CD14-positive monocyte (primary cell): Measurements from ENCODE around the gene HOXB4. TPM values are rescaled to one million over a fixed set of nuclear protein-coding genes. Genes with fewer than 3 reads are reported as not detected.

Source experiments
- DNase-seq, 3 donors: peaks; one replicate each; pipeline ENCODE4 v3.0.0-alpha.2; 2011 to 2022
- H2AFZ ChIP-seq: 2 replicates; pipeline ENCODE4 v1.6.0; 2012; ENCODE audit warnings: mild to moderate bottlenecking, low read depth, low read length, inconsistent platforms; ENCODE audit not compliant: insufficient read depth, poor library complexity, severe bottlenecking
- H3K27ac ChIP-seq, 2 donors: 1 replicate in 1 of 2; 2 replicates in 1 of 2; pipeline ENCODE4 v1.5.1; 2012 to 2013; ENCODE audit warnings: low read length in 2 of 2, control low read depth in 1 of 2, inconsistent platforms in 1 of 2, low read depth in 1 of 2, mild to moderate bottlenecking in 1 of 2
- H3K27me3 ChIP-seq, 2 donors: one replicate each; pipeline versions ENCODE4 v1.6.0 to v1.6.1; 2011 to 2013; ENCODE audit warnings: low read length in 2 of 2; ENCODE audit not compliant: control insufficient read depth in 2 of 2, insufficient read depth in 2 of 2
- H3K36me3 ChIP-seq, 2 donors: replicated peaks in 1 of 2; 1 replicate in 1 of 2; 2 replicates in 1 of 2; pipeline versions ENCODE4 v1.5.1 to v1.6.1; 2012 to 2013; ENCODE audit warnings: low read length in 2 of 2, control low read depth in 1 of 2, inconsistent platforms in 1 of 2, mild to moderate bottlenecking in 1 of 2; ENCODE audit not compliant: insufficient read depth in 2 of 2, control insufficient read depth in 1 of 2
- H3K4me1 ChIP-seq, 2 donors: 1 replicate in 1 of 2; 2 replicates in 1 of 2; pipeline versions ENCODE4 v1.5.1 to v1.6.1; 2012 to 2013; ENCODE audit warnings: low read length in 2 of 2, control low read depth in 1 of 2, inconsistent platforms in 1 of 2, mild to moderate bottlenecking in 1 of 2, moderate library complexity in 1 of 2; ENCODE audit not compliant: insufficient read depth in 2 of 2, control insufficient read depth in 1 of 2
- H3K4me2 ChIP-seq: replicated peaks from 2 replicates; pipeline ENCODE3; 2012; ENCODE audit warnings: low read length, moderate library complexity, mild to moderate bottlenecking; ENCODE audit not compliant: poor library complexity, severe bottlenecking; ENCODE audit errors: extremely low read depth
- H3K4me3 ChIP-seq, 3 experiments: fragments of 200-600 bp in 1 of 3; sonication (generic) in 1 of 3; replicated peaks in 1 of 3; 1 replicate in 2 of 3; 2 replicates in 1 of 3; pipeline ENCODE4 v1.5.1; 2011 to 2013; ENCODE audit warnings: low read length in 3 of 3, mild to moderate bottlenecking in 3 of 3, control low read depth in 2 of 3, low read depth in 2 of 3, inconsistent platforms in 1 of 3, moderate library complexity in 1 of 3
- H3K79me2 ChIP-seq: 2 replicates; pipeline ENCODE4 v1.6.0; 2012; ENCODE audit warnings: mild to moderate bottlenecking, control low read depth, inconsistent platforms, low read length, moderate library complexity; ENCODE audit not compliant: insufficient read depth
- H3K9ac ChIP-seq: 2 replicates; pipeline ENCODE4 v1.6.0; 2017; ENCODE audit warnings: low read length, mild to moderate bottlenecking; ENCODE audit not compliant: insufficient read depth, poor library complexity, severe bottlenecking
- H3K9me3 ChIP-seq, 2 donors: replicated peaks in 1 of 2; 1 replicate in 1 of 2; 2 replicates in 1 of 2; pipeline versions ENCODE4 v1.5.1 to v1.6.1; 2012 to 2013; ENCODE audit warnings: low read length in 2 of 2, control low read depth in 1 of 2; ENCODE audit not compliant: control insufficient read depth in 1 of 2, insufficient read depth in 1 of 2
- H4K20me1 ChIP-seq: 2 replicates; pipeline ENCODE4 v1.6.0; 2012; ENCODE audit warnings: mild to moderate bottlenecking, low read length, control low read depth, moderate library complexity; ENCODE audit not compliant: insufficient read depth
- H3K27ac Mint-ChIP-seq, 7 donors: one replicate each; pipeline ENCODE4 v1.8.0; 2020; ENCODE audit warnings: mild to moderate bottlenecking in 7 of 7, mixed read lengths in 7 of 7, moderate library complexity in 6 of 7, inconsistent platforms in 2 of 7
- H3K27me3 Mint-ChIP-seq, 3 donors: one replicate each; pipeline ENCODE4 v1.8.0; 2021 to 2022; ENCODE audit warnings: low read depth in 3 of 3, mild to moderate bottlenecking in 3 of 3, mixed read lengths in 3 of 3, moderate library complexity in 3 of 3, inconsistent platforms in 1 of 3
- H3K36me3 Mint-ChIP-seq, 2 donors: one replicate each; pipeline ENCODE4 v1.8.0; 2020; ENCODE audit warnings: mixed read lengths in 2 of 2, inconsistent platforms in 1 of 2, mild to moderate bottlenecking in 1 of 2
- H3K4me1 Mint-ChIP-seq: one replicate; pipeline ENCODE4 v1.8.0; 2020; ENCODE audit warnings: mild to moderate bottlenecking, mixed read lengths
- H3K4me3 Mint-ChIP-seq, 2 donors: one replicate each; pipeline ENCODE4 v1.8.0; 2020; ENCODE audit warnings: mild to moderate bottlenecking in 2 of 2, mixed read lengths in 2 of 2, moderate library complexity in 1 of 2
- H3K9me3 Mint-ChIP-seq, 7 donors: one replicate each; pipeline ENCODE4 v1.8.0; 2020 to 2022; ENCODE audit warnings: mixed read lengths in 7 of 7, mild to moderate bottlenecking in 6 of 7, moderate library complexity in 6 of 7, inconsistent platforms in 2 of 7
- CTCF ChIP-seq: fragments of 200-600 bp; IDR thresholded peaks from one replicate; pipeline ENCODE4 v1.8.0; 2022; ENCODE audit warnings: antibody characterized with exemption, mild to moderate bottlenecking
- WGBS: methylation state at CpG from one replicate; pipeline ENCODE4 v1.1.5; 2013; ENCODE audit warnings: missing lambda C conversion rate; ENCODE audit not compliant: insufficient coverage; 5-methylcytosine and 5-hydroxymethylcytosine counted together
- intact Hi-C, 2 donors: fragments of 100-400 bp; cut with micrococcal nuclease; formaldehyde crosslinking; loops; one replicate each; pipeline versions ENCODE4 v1.15.0 to v1.15.1; 2023
- polyA plus RNA-seq, 3 donors: library from polyadenylated mRNA; depleted of rRNA in 1 of 3; unstranded in 2 of 3; stranded (reverse) in 1 of 3; fragments of 300-500 nt in 2 of 3; fragments of >200 nt in 1 of 3; fragmentation: Illumina TruSeq in 2 of 3; gene quantifications; 1 replicate in 2 of 3; 2 replicates in 1 of 3; pipeline ENCODE4 v1.2.3, GENCODE V29; 2012 to 2021

HOXB4 gene
- polyA plus RNA-seq, 3 donors: 0.16 TPM; not detected in 2

GRCh38 chr17:48562934-48563333 is 15.2 kb downstream of the HOXB4 start:
- Histone ChIP-seq H3K4me1 (no peaks in the 10 kb centered on the region), H3K4me2 (no peak overlapping the region), H4K20me1 (no peaks in the 10 kb centered on the region), H3K79me2 (no peaks in the 10 kb centered on the region), H3K27me3 (peaks cover 26 to 58% of the 10 kb centered on the region in 2 donors), H3K4me3 (no peak overlapping the region), H3K9me3 (no peaks in the 10 kb centered on the region), H2AFZ (no peak overlapping the region), H3K9ac (no peak overlapping the region), H3K36me3 (no peaks in the 10 kb centered on the region), H3K27ac (no peak overlapping the region)
- TF ChIP-seq CTCF: no peak
- intact Hi-C loops: no loop called here
- peaks cover 0 to 5% of the 10 kb centered on the region in 2 donors for H3K36me3 Mint-ChIP-seq
- H3K4me1 Mint-ChIP-seq: peaks cover 2% of the 10 kb centered on the region
- peak overlapping the region in 1 of 2 donors; percentile 52 for H3K4me3 Mint-ChIP-seq
- H3K9me3 Mint-ChIP-seq: peaks cover 0 to 4% (median 0%) of the 10 kb centered on the region in 7 donors
- 90% methylated on average over 2 of the region's 5 CpGs for WGBS
- DNase-seq: no peak
- peaks cover 33 to 39% (median 35%) of the 10 kb centered on the region in 3 donors for H3K27me3 Mint-ChIP-seq
- H3K27ac Mint-ChIP-seq: no peak overlapping the region

GRCh38 chr17:48561884-48562810 is 16.0 kb downstream of the HOXB4 start:
- H3K4me2 ChIP-seq: no peak overlapping the region
- H3K9me3 ChIP-seq: no peaks in the 10 kb centered on the region
- TF ChIP-seq CTCF: peak; percentile 14
- no peak overlapping the region for H3K27ac Mint-ChIP-seq
- H3K4me3 Mint-ChIP-seq: peak overlapping the region in 1 of 2 donors; percentile 52
- DNase-seq: no peak
- peaks cover 0 to 6% of the 10 kb centered on the region in 2 donors for H3K36me3 Mint-ChIP-seq
- H3K36me3 ChIP-seq: no peaks in the 10 kb centered on the region
- H3K27ac ChIP-seq: no peak overlapping the region
- peaks cover 39 to 45% (median 40%) of the 10 kb centered on the region in 3 donors for H3K27me3 Mint-ChIP-seq
- H3K4me1 ChIP-seq: no peaks in the 10 kb centered on the region
- no peak overlapping the region for H3K4me3 ChIP-seq
- H2AFZ ChIP-seq: no peak overlapping the region
- 83% methylated on average over 7 of the region's 15 CpGs for WGBS
- no peak overlapping the region for H3K9ac ChIP-seq
- no peaks in the 10 kb centered on the region for H4K20me1 ChIP-seq
- peaks cover 22 to 58% of the 10 kb centered on the region in 2 donors for H3K27me3 ChIP-seq
- peaks cover 0 to 4% (median 0%) of the 10 kb centered on the region in 7 donors for H3K9me3 Mint-ChIP-seq
- intact Hi-C loops: no loop called here
- no peaks in the 10 kb centered on the region for H3K79me2 ChIP-seq
- peaks cover 2% of the 10 kb centered on the region for H3K4me1 Mint-ChIP-seq
